Measurements from ENCODE around the gene TFPT.

- TF ChIP-seq CTCF (IDR thresholded peaks at IDR 0.05) (no peak), POLR2A (IDR thresholded peaks at IDR 0.05) (no peak)
These were observed 31.0 kb downstream of the TFPT start for GRCh38 chr19:54084410-54084809.

Data from uterus (tissue), 2 donors.